ENCODE results near the gene KLHDC10.

The KLHDC10 gene

GRCh38 chr7:130142654-130143333, 72.5 kb downstream of the KLHDC10 start:
- no peak overlapping the region for H3K27ac ChIP-seq (ENCODE audit: low read depth, low read length)
- H3K4me2 ChIP-seq (ENCODE audit: low read depth, low read length, poor library complexity, severe bottlenecking), result no peak overlapping the region
- TF ChIP-seq EZH2phosphoT487 (conservative IDR thresholded peaks at IDR 0.05; ENCODE audit: low read length) (no peak), CTCF (IDR thresholded peaks at IDR 0.05; ENCODE audit: insufficient read depth, low read length, poor library complexity, severe bottlenecking) (no peak)

GRCh38 chr7:130143334-130143732, 73.0 kb downstream of the KLHDC10 start:
- no peak overlapping the region for H2AFZ ChIP-seq (ENCODE audit: low read depth, low read length, severe bottlenecking)
- H3K36me3 ChIP-seq (ENCODE audit: low read length), result no peaks in the 10 kb centered on the region
- no peaks in the 10 kb centered on the region for H4K20me1 ChIP-seq (ENCODE audit: low read depth, low read length)
- H3K9me2 ChIP-seq (replicated peaks; ENCODE audit: insufficient read depth, low read length), result no peaks in the 10 kb centered on the region
- H3K9me3 ChIP-seq (ENCODE audit: insufficient read depth, low read length), result no peaks in the 10 kb centered on the region
- no peak overlapping the region for H3K9ac ChIP-seq (ENCODE audit: low read length)
- H3K27ac ChIP-seq (ENCODE audit: low read depth, low read length), result no peak overlapping the region
- no peak overlapping the region for H3K4me3 ChIP-seq (ENCODE audit: insufficient read depth, low read length, poor library complexity, severe bottlenecking)
- no peak overlapping the region for H3K4me2 ChIP-seq (ENCODE audit: low read depth, low read length, poor library complexity, severe bottlenecking)
- 0 out of 2 replicates have a peak, but pooled peaks cover 5% of the 10 kb centered on the region for H3F3A ChIP-seq (ENCODE audit: insufficient read depth)
- no peaks in the 10 kb centered on the region for H3K79me2 ChIP-seq (ENCODE audit: insufficient read depth, low read length)
- TF ChIP-seq EZH2phosphoT487 (conservative IDR thresholded peaks at IDR 0.05; ENCODE audit: low read length) (no peak), CTCF (IDR thresholded peaks at IDR 0.05; ENCODE audit: insufficient read depth, low read length, poor library complexity, severe bottlenecking) (no peak)
- no peaks in the 10 kb centered on the region for H3K27me3 ChIP-seq (ENCODE audit: low read length)

More at GRCh38 chr7:130142654-130143333, 72.5 kb downstream of the KLHDC10 start:
- Histone ChIP-seq H3K27me3 (ENCODE audit: low read length) (no peaks in the 10 kb centered on the region), H3K9ac (ENCODE audit: low read length) (no peak overlapping the region), H3K9me3 (ENCODE audit: insufficient read depth, low read length) (no peaks in the 10 kb centered on the region), H3K36me3 (ENCODE audit: low read length) (no peaks in the 10 kb centered on the region), H3K79me2 (ENCODE audit: insufficient read depth, low read length) (no peaks in the 10 kb centered on the region), H3K9me2 (replicated peaks; ENCODE audit: insufficient read depth, low read length) (no peaks in the 10 kb centered on the region), H2AFZ (ENCODE audit: low read depth, low read length, severe bottlenecking) (no peak overlapping the region), H4K20me1 (ENCODE audit: low read depth, low read length) (no peaks in the 10 kb centered on the region), H3K4me3 (ENCODE audit: insufficient read depth, low read length, poor library complexity, severe bottlenecking) (no peak overlapping the region), H3F3A (ENCODE audit: insufficient read depth) (0 out of 2 replicates have a peak, but pooled peaks cover 5% of the 10 kb centered on the region)

- no peaks in the 10 kb centered on the region for H4K20me1 ChIP-seq (ENCODE audit: low read depth, low read length)
- no peak overlapping the region for H3K4me3 ChIP-seq (ENCODE audit: insufficient read depth, low read length, poor library complexity, severe bottlenecking)
- no peaks in the 10 kb centered on the region for H3K9me3 ChIP-seq (ENCODE audit: insufficient read depth, low read length)
- no peak for TF ChIP-seq CTCF (IDR thresholded peaks at IDR 0.05; ENCODE audit: insufficient read depth, low read length, poor library complexity, severe bottlenecking)
- no peak for TF ChIP-seq EZH2phosphoT487 (conservative IDR thresholded peaks at IDR 0.05; ENCODE audit: low read length)
- H3K9ac ChIP-seq (ENCODE audit: low read length), result no peak overlapping the region
- H3K4me2 ChIP-seq (ENCODE audit: low read depth, low read length, poor library complexity, severe bottlenecking), result no peak overlapping the region
- no peaks in the 10 kb centered on the region for H3K27me3 ChIP-seq (ENCODE audit: low read length)
- H3F3A ChIP-seq (ENCODE audit: insufficient read depth), result peaks cover 7% of the 10 kb centered on the region
- no peak overlapping the region for H3K27ac ChIP-seq (ENCODE audit: low read depth, low read length)
- no peaks in the 10 kb centered on the region for H3K36me3 ChIP-seq (ENCODE audit: low read length)
- H2AFZ ChIP-seq (ENCODE audit: low read depth, low read length, severe bottlenecking), result no peak overlapping the region
- H3K79me2 ChIP-seq (ENCODE audit: insufficient read depth, low read length), result no peaks in the 10 kb centered on the region
- no peaks in the 10 kb centered on the region for H3K9me2 ChIP-seq (replicated peaks; ENCODE audit: insufficient read depth, low read length)
These were observed 73.6 kb downstream of the KLHDC10 start for GRCh38 chr7:130143986-130144311.
